ENCODE measurements around the gene KCNIP4. TPM values are rescaled to one million over a fixed set of nuclear protein-coding genes. Genes with fewer than 3 reads are reported as not detected.

The KCNIP4 gene
- total RNA-seq, 1 donor from 2014 or later = not detected

- H3K27me3 Mint-ChIP-seq (ENCODE audit: low read depth) = no peaks in the 10 kb centered on the region
- H3K4me1 Mint-ChIP-seq (ENCODE audit: low read depth) = no peaks in the 10 kb centered on the region
- no peak overlapping the region for H3K27ac Mint-ChIP-seq (ENCODE audit: unreplicated experiment)
- no peak for DNase-seq (ENCODE audit: low spot score)
- TF ChIP-seq CTCF (IDR thresholded peaks at IDR 0.05) = no peak
- H3K9me3 Mint-ChIP-seq (ENCODE audit: low read depth) = peaks cover 25% of the 10 kb centered on the region
- H3K36me3 Mint-ChIP-seq (ENCODE audit: low read depth) = no peaks in the 10 kb centered on the region
- H3K4me3 Mint-ChIP-seq (ENCODE audit: unreplicated experiment) = no peak overlapping the region
Observed at GRCh38 chr4:20995610-20996009, 953.0 kb downstream of the KCNIP4 start.

- no peak for TF ChIP-seq CTCF (IDR thresholded peaks at IDR 0.05)
- no peaks in the 10 kb centered on the region for H3K27me3 Mint-ChIP-seq (ENCODE audit: low read depth)
- peaks cover 27% of the 10 kb centered on the region for H3K9me3 Mint-ChIP-seq (ENCODE audit: low read depth)
- DNase-seq (ENCODE audit: low spot score) = no peak
- no peak overlapping the region for H3K4me3 Mint-ChIP-seq (ENCODE audit: unreplicated experiment)
- no peaks in the 10 kb centered on the region for H3K36me3 Mint-ChIP-seq (ENCODE audit: low read depth)
- H3K4me1 Mint-ChIP-seq (ENCODE audit: low read depth) = no peaks in the 10 kb centered on the region
- no peak overlapping the region for H3K27ac Mint-ChIP-seq (ENCODE audit: unreplicated experiment)
Observed at GRCh38 chr4:20995015-20995414, 953.6 kb downstream of the KCNIP4 start.

- no peak overlapping the region for H3K27ac Mint-ChIP-seq (ENCODE audit: unreplicated experiment)
- no peaks in the 10 kb centered on the region for H3K4me1 Mint-ChIP-seq (ENCODE audit: low read depth)
- no peaks in the 10 kb centered on the region for H3K27me3 Mint-ChIP-seq (ENCODE audit: low read depth)
- peaks cover 25% of the 10 kb centered on the region for H3K9me3 Mint-ChIP-seq (ENCODE audit: low read depth)
- no peak overlapping the region for H3K4me3 Mint-ChIP-seq (ENCODE audit: unreplicated experiment)
- H3K36me3 Mint-ChIP-seq (ENCODE audit: low read depth) = no peaks in the 10 kb centered on the region
- no peak for DNase-seq (ENCODE audit: low spot score)
- no peak for TF ChIP-seq CTCF (IDR thresholded peaks at IDR 0.05)
Observed at GRCh38 chr4:20992002-20992401, 956.6 kb downstream of the KCNIP4 start.

- H3K27me3 Mint-ChIP-seq (ENCODE audit: low read depth) = peaks cover 14% of the 10 kb centered on the region
- DNase-seq (ENCODE audit: low spot score) = no peak
- H3K27ac Mint-ChIP-seq (ENCODE audit: unreplicated experiment) = no peak overlapping the region
- H3K4me1 Mint-ChIP-seq (ENCODE audit: low read depth) = no peaks in the 10 kb centered on the region
- no peak for TF ChIP-seq CTCF (IDR thresholded peaks at IDR 0.05)
- H3K4me3 Mint-ChIP-seq (ENCODE audit: unreplicated experiment) = no peak overlapping the region
- H3K9me3 Mint-ChIP-seq (ENCODE audit: low read depth) = peaks cover 15% of the 10 kb centered on the region
- no peaks in the 10 kb centered on the region for H3K36me3 Mint-ChIP-seq (ENCODE audit: low read depth)
Observed at GRCh38 chr4:20987191-20987590, 961.4 kb downstream of the KCNIP4 start.

GRCh38 chr4:20984576-20984836, 964.1 kb downstream of the KCNIP4 start:
- no peak for TF ChIP-seq CTCF (IDR thresholded peaks at IDR 0.05)
- H3K4me1 Mint-ChIP-seq (ENCODE audit: low read depth) = no peaks in the 10 kb centered on the region
- no peak overlapping the region for H3K4me3 Mint-ChIP-seq (ENCODE audit: unreplicated experiment)

More at GRCh38 chr4:20984576-20984836, 964.1 kb downstream of the KCNIP4 start:
- peaks cover 14% of the 10 kb centered on the region for H3K27me3 Mint-ChIP-seq (ENCODE audit: low read depth)
- H3K9me3 Mint-ChIP-seq (ENCODE audit: low read depth) = peaks cover 8% of the 10 kb centered on the region
- no peak for DNase-seq (ENCODE audit: low spot score)
- no peak overlapping the region for H3K27ac Mint-ChIP-seq (ENCODE audit: unreplicated experiment)
- H3K36me3 Mint-ChIP-seq (ENCODE audit: low read depth) = no peaks in the 10 kb centered on the region
